Stimulated activated CD8-positive, alpha-beta memory T cell treated with anti-CD3 and anti-CD28 coated beads, Interleukin-7, amount 100 ng/mL, for 1 hour (primary cell): ENCODE measurements around the gene GJA1.
"Not testable (repeated sequence)": the region's sequence is repeated elsewhere in the genome, so short reads cannot be mapped to it uniquely, and the experiment has no call there.

Source experiments
- DNase-seq, 2 donors: peaks; one replicate each; pipeline ENCODE4 v3.0.0-alpha.2; 2020; ENCODE audit warnings: low read depth in 2 of 2

The GJA1 gene

GRCh38 chr6:121435444-121436069, at the start of gene GJA1:
Gene GJA1 (plus strand): TSS chr6:121435646. CDS start chr6:121446848, 11,202 bp downstream.
- DNase-seq, result no peak

GRCh38 chr6:121386551-121386950, 48.9 kb upstream of the GJA1 start:
- DNase-seq, result not testable (repeated sequence)

- DNase-seq, result no peak
Observed at GRCh38 chr6:121389419-121389818, 46.0 kb upstream of the GJA1 start.

GRCh38 chr6:121393731-121394505, 41.5 kb upstream of the GJA1 start:
- no peak for DNase-seq

GRCh38 chr6:121395736-121396135, 39.7 kb upstream of the GJA1 start:
- DNase-seq, result no peak

GRCh38 chr6:121397188-121397587, 38.3 kb upstream of the GJA1 start:
- not testable (repeated sequence) for DNase-seq

GRCh38 chr6:121398127-121398526, 37.3 kb upstream of the GJA1 start:
- DNase-seq, result no peak

GRCh38 chr6:121399966-121400365, 35.5 kb upstream of the GJA1 start:
- DNase-seq, result no peak

GRCh38 chr6:121403964-121404363, 31.5 kb upstream of the GJA1 start:
- no peak for DNase-seq

GRCh38 chr6:121405306-121405705, 30.1 kb upstream of the GJA1 start:
- DNase-seq, result no peak

- no peak for DNase-seq
Observed at GRCh38 chr6:121408321-121408720, 27.1 kb upstream of the GJA1 start.

- DNase-seq, result no peak
Observed at GRCh38 chr6:121413879-121414278, 21.6 kb upstream of the GJA1 start.

- no peak for DNase-seq
Observed at GRCh38 chr6:121418346-121418745, 17.1 kb upstream of the GJA1 start.

GRCh38 chr6:121426686-121427085, 8.8 kb upstream of the GJA1 start:
- no peak for DNase-seq

GRCh38 chr6:121428872-121429756, 6.3 kb upstream of the GJA1 start:
- DNase-seq, result no peak

- no peak for DNase-seq
Observed at GRCh38 chr6:121430514-121431460, 4.7 kb upstream of the GJA1 start.

- not testable (repeated sequence) for DNase-seq
Observed at GRCh38 chr6:121431776-121432175, 3.7 kb upstream of the GJA1 start.

GRCh38 chr6:121434037-121434770, 1.2 kb upstream of the GJA1 start:
- no peak for DNase-seq

GRCh38 chr6:121436274-121436857, 920 bp downstream of the GJA1 start:
- no peak for DNase-seq
